Smooth muscle cell (in vitro differentiated cells): ENCODE measurements around the gene INPP5A. TPM values are rescaled to one million over a fixed set of nuclear protein-coding genes. Genes with fewer than 3 reads are reported as not detected.

Source experiments
- DNase-seq: peaks from one replicate; lab custom pipeline; 2025; ENCODE audit not compliant: unreplicated experiment; lab: John Stamatoyannopoulos, UW
- H2AFZ ChIP-seq: fragments of 200-600 bp; sonication (generic); 2 replicates; pipeline ENCODE4 v1.6.0; 2016; ENCODE audit warnings: antibody characterized with exemption, low read depth, mild to moderate bottlenecking
- H3F3A ChIP-seq: fragments of 200-600 bp; sonication (generic); 2 replicates; pipeline ENCODE4 v1.6.0; 2017; ENCODE audit warnings: antibody characterized with exemption, low read depth
- H3K27ac ChIP-seq: fragments of 200-600 bp; sonication (generic); 2 replicates; pipeline ENCODE4 v1.5.1; 2016; ENCODE audit warnings: low read depth, mild to moderate bottlenecking
- H3K27me3 ChIP-seq: fragments of 200-600 bp; sonication (generic); 2 replicates; pipeline ENCODE4 v1.6.1; 2016; ENCODE audit warnings: low read depth, mild to moderate bottlenecking
- H3K36me3 ChIP-seq: fragments of 200-600 bp; sonication (generic); 2 replicates; pipeline ENCODE4 v1.5.1; 2016; ENCODE audit warnings: low read depth
- H3K4me1 ChIP-seq: fragments of 200-600 bp; sonication (generic); 2 replicates; pipeline ENCODE4 v1.5.1; 2016; ENCODE audit warnings: low read depth
- H3K4me2 ChIP-seq: fragments of 200-600 bp; sonication (generic); 2 replicates; pipeline ENCODE4 v1.6.0; 2016; ENCODE audit warnings: mild to moderate bottlenecking
- H3K4me3 ChIP-seq: fragments of 200-600 bp; sonication (generic); 2 replicates; pipeline ENCODE4 v1.5.1; 2016; ENCODE audit warnings: mild to moderate bottlenecking
- H3K79me2 ChIP-seq: fragments of 200-600 bp; sonication (generic); 2 replicates; pipeline ENCODE4 v1.6.0; 2016; ENCODE audit warnings: low read depth, mild to moderate bottlenecking
- H3K9ac ChIP-seq: fragments of 200-600 bp; sonication (generic); 2 replicates; pipeline ENCODE4 v1.6.0; 2016; ENCODE audit warnings: low read depth
- H3K9me3 ChIP-seq: fragments of 200-600 bp; sonication (generic); replicated peaks from 2 replicates; pipeline ENCODE4 v1.5.1; 2016; ENCODE audit warnings: low read depth
- H4K20me1 ChIP-seq: fragments of 200-600 bp; sonication (generic); 2 replicates; pipeline ENCODE4 v1.6.0; 2016; ENCODE audit warnings: low read depth
- WGBS: methylation state at CpG from one replicate; pipeline ENCODE4 v1.1.7; 2016; ENCODE audit warnings: low lambda C conversion rate; 5-methylcytosine and 5-hydroxymethylcytosine counted together
- polyA plus RNA-seq: library from polyadenylated mRNA; unstranded; fragments of >200 nt; fragmentation: Nextera tagmentation; extraction: Ambion mirVana; gene quantifications from 2 replicates; pipeline ENCODE4 v1.2.1, GENCODE V29; 2016
- total RNA-seq: library from RNA; depleted of rRNA; stranded (reverse); fragments of >200 nt; gene quantifications from 2 replicates; pipeline ENCODE4 v1.2.3, GENCODE V29; 2014
- TF ChIP-seq, protein P1 (sequence below): fragments of 200-600 bp; sonication (generic); IDR thresholded peaks from 2 replicates; pipeline ENCODE4 v1.5.1; 2017; ENCODE audit warnings: borderline replicate concordance, mild to moderate bottlenecking, antibody characterized with exemption; ENCODE audit not compliant: insufficient read depth, poor library complexity, severe bottlenecking

The INPP5A gene
- total and polyA plus RNA-seq, 2 experiments from 2014 or later: 48.0 to 55.9 TPM

DNA sequence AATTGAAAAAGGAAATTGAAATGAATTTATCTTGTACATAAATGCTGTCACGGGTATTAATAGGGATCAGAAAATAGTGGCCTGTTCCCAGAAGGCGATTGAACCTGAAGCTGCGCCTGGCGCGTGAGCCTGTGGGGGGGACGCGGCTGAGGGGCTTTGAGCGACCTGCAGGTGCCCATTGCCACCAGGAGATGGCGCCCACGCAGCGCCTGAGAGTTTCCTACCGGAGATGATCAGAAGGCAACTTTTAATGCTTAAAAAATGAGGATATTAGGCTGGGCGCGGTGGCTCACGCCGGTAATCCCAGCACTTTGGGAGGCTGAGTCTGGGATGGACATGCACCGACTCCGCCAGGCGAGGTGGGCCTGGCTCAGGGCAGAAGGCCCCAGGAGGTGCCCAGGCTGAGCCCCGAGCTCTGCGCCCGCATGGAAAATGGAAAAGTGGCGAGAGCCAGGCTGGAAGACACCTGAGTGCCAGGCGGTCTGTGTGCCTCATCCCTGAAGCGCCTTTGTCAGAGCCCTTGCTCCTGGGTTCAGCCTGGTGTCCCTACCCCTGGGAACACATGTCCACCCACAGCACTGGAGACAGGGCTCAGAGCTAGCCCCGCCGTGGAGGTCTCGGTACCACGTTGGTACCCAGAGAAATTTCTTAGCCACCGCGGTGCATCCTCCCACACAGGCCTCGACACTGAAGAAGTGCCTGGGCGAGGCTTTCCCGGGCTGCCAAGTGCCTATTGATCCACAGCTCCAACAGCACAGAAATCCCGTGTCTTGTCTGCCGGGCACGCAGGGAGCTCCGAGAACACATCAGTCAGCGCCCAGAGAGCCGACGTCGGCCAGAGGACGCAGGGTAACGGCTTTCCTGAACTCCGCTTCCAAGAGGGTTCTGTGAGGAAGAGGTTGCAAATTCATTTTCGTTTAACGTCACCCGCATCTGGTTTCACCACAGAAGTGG, 117.4 kb downstream of the INPP5A start:
- no peaks in the 10 kb centered on the region for H3K36me3 ChIP-seq
- H3K4me3 ChIP-seq: no peak overlapping the region
- peaks cover 77% of the 10 kb centered on the region for H4K20me1 ChIP-seq
- H3K4me1 ChIP-seq: no peaks in the 10 kb centered on the region
- H3F3A ChIP-seq: no peaks in the 10 kb centered on the region
- H2AFZ ChIP-seq: no peak overlapping the region
- TF ChIP-seq, protein P1, sequence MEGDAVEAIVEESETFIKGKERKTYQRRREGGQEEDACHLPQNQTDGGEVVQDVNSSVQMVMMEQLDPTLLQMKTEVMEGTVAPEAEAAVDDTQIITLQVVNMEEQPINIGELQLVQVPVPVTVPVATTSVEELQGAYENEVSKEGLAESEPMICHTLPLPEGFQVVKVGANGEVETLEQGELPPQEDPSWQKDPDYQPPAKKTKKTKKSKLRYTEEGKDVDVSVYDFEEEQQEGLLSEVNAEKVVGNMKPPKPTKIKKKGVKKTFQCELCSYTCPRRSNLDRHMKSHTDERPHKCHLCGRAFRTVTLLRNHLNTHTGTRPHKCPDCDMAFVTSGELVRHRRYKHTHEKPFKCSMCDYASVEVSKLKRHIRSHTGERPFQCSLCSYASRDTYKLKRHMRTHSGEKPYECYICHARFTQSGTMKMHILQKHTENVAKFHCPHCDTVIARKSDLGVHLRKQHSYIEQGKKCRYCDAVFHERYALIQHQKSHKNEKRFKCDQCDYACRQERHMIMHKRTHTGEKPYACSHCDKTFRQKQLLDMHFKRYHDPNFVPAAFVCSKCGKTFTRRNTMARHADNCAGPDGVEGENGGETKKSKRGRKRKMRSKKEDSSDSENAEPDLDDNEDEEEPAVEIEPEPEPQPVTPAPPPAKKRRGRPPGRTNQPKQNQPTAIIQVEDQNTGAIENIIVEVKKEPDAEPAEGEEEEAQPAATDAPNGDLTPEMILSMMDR: peak; percentile 87
- H3K27ac ChIP-seq: no peak overlapping the region
- H3K27me3 ChIP-seq: no peaks in the 10 kb centered on the region
- 69% methylated on average over 48 of the region's 48 CpGs for WGBS
- H3K79me2 ChIP-seq: no peaks in the 10 kb centered on the region
- peak; percentile 15 for DNase-seq
- no peak overlapping the region for H3K4me2 ChIP-seq
- no peaks in the 10 kb centered on the region for H3K9me3 ChIP-seq
- H3K9ac ChIP-seq: no peak overlapping the region

DNA sequence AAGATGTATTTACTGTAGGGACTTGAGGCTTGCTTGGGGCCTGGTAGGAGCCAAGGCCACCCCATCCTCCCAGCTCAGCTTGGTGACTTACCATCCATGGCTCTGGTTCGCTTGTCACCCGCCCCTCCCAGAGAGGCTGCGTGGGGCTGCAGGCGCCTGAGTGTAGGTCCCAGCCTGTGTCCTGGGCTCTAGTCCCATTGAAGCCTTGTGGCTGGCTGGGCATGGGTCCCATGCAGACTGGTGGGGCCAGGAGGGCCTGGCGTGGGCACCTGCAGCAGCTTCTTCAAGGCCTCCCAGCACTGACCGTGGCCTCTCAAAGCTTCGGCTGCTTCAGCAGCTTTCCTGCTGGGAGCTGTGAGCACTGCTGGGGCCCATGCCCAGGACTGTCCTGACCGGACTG, 118.1 kb downstream of the INPP5A start:
- Histone ChIP-seq H3K4me2 (no peak overlapping the region), H3K79me2 (no peaks in the 10 kb centered on the region), H3K9me3 (no peaks in the 10 kb centered on the region), H3F3A (no peaks in the 10 kb centered on the region), H3K27ac (no peak overlapping the region), H3K4me1 (no peaks in the 10 kb centered on the region), H2AFZ (no peak overlapping the region), H3K9ac (no peak overlapping the region), H3K36me3 (no peaks in the 10 kb centered on the region), H3K4me3 (no peak overlapping the region), H3K27me3 (no peaks in the 10 kb centered on the region), H4K20me1 (peaks cover 77% of the 10 kb centered on the region)
- TF ChIP-seq, protein P1: no peak
- 99% methylated on average over 8 of the region's 8 CpGs for WGBS
- no peak for DNase-seq

DNA sequence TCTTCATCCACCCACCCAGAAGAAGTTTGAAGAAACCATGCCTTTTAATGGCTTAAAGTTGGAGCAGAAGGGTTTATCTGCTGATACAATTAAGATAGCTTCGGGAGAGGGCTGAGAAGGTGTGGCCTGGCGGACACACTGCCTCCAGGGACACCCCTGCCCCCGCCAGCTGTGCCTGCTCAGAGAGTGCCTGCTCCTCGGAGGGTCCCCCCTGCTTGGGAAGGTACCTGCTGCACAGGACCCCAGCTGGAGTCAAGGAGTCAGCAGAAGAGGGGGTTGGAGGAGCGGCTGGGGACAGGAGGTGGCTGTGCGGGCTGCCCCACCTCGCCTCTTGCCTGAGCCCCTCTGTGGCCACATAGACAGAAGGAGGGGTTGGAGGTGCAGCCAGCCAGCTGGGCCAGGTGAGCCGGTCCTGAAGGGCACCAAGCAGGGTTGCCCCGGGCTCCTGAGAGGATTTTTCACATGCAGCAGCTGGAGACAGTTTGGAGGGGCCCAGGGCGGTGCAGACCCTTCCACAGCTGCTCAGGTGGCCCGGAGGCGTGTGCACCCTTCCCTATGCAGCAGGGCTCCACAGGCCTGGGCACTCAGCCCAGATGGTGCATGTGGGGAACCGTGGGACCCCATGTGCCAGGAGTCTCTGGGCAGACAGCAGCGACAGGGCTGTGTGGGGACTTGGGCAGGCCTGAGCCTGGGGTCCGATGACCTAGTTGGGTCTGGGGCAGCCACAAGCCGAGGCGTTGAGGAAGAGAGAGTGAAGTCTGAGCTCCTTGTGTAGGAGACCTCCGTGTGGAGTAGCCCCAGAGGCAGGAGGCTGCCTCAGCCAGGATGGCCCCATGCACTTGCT, 118.9 kb downstream of the INPP5A start:
- H3K4me3 ChIP-seq: no peak overlapping the region
- H3K36me3 ChIP-seq: no peaks in the 10 kb centered on the region
- no peak overlapping the region for H2AFZ ChIP-seq
- H3K4me1 ChIP-seq: no peaks in the 10 kb centered on the region
- H3K9ac ChIP-seq: no peak overlapping the region
- H3K4me2 ChIP-seq: no peak overlapping the region
- no peaks in the 10 kb centered on the region for H3K9me3 ChIP-seq
- no peak for DNase-seq
- no peak overlapping the region for H3K27ac ChIP-seq
- no peaks in the 10 kb centered on the region for H3F3A ChIP-seq
- H3K79me2 ChIP-seq: no peaks in the 10 kb centered on the region
- H4K20me1 ChIP-seq: peaks cover 76% of the 10 kb centered on the region
- WGBS: 87% methylated on average over 18 of the region's 18 CpGs
- no peaks in the 10 kb centered on the region for H3K27me3 ChIP-seq
- TF ChIP-seq, protein P1: no peak
